Heart left ventricle (tissue), 16 donors: ENCODE measurements around the gene SLC9C2. TPM values are rescaled to one million over a fixed set of nuclear protein-coding genes. Genes with fewer than 3 reads are reported as not detected.

Experiments used
- ATAC-seq, 4 donors: fragments of 200-7000 bp; cut with Tn5 transposase; one replicate each; pipeline ENCODE4 v1.9.1; 2020 to 2022; ENCODE audit warnings: moderate library complexity in 4 of 4, mild to moderate bottlenecking in 3 of 4, moderate number of reproducible peaks in 1 of 4
- DNase-seq, 5 donors: peaks; one replicate each; pipeline ENCODE4 v3.0.0-alpha.2; 2020
- H3K27ac ChIP-seq, 12 donors: fragments of 200-600 bp; sonication (generic) in 4 of 12; one replicate each; pipeline versions ENCODE4 v1.5.0 to v1.8.0; 2016 to 2022; ENCODE audit warnings: mild to moderate bottlenecking in 2 of 12
- H3K27me3 ChIP-seq, 9 donors: fragments of 200-600 bp; sonication (generic) in 2 of 9; one replicate each; pipeline versions ENCODE4 v1.5.1 to v1.8.0; 2016 to 2022; ENCODE audit warnings: mild to moderate bottlenecking in 3 of 9
- H3K36me3 ChIP-seq, 9 donors: fragments of 200-600 bp; sonication (generic) in 2 of 9; one replicate each; pipeline versions ENCODE4 v1.5.0 to v1.8.0; 2018 to 2022; ENCODE audit warnings: mild to moderate bottlenecking in 2 of 9
- H3K4me1 ChIP-seq, 12 donors: fragments of 200-600 bp; sonication (generic) in 4 of 12; one replicate each; pipeline versions ENCODE4 v1.5.0 to v1.8.0; 2016 to 2022; ENCODE audit warnings: mild to moderate bottlenecking in 3 of 12
- H3K4me3 ChIP-seq, 12 donors: fragments of 200-600 bp; sonication (generic) in 4 of 12; one replicate each; pipeline versions ENCODE4 v1.5.0 to v1.8.0; 2017 to 2022; ENCODE audit warnings: mild to moderate bottlenecking in 9 of 12, moderate library complexity in 4 of 12
- H3K9me3 ChIP-seq, 12 donors: fragments of 200-600 bp; sonication (generic) in 4 of 12; one replicate each; pipeline versions ENCODE4 v1.5.0 to v1.8.0; 2016 to 2022; ENCODE audit warnings: mild to moderate bottlenecking in 1 of 12
- POLR2A ChIP-seq, 2 donors: fragments of 450-650 bp; IDR thresholded peaks; one replicate each; pipeline ENCODE4 v1.6.1; 2017; ENCODE audit warnings: antibody characterized with exemption in 2 of 2, mild to moderate bottlenecking in 2 of 2, moderate library complexity in 2 of 2
- WGBS, 4 donors: extraction: QIAGEN DNeasy Blood & Tissue Kit in 2 of 4; methylation state at CpG; one replicate each; pipeline versions ENCODE4 v1.1.5 to v1.1.7; 2013 to 2018; 5-methylcytosine and 5-hydroxymethylcytosine counted together
- intact Hi-C, 10 donors: fragments of 100-400 bp; cut with DNase I; formaldehyde crosslinking; loops; one replicate each; pipeline versions ENCODE4 v1.11.1 to v1.14.2; 2022
- polyA plus RNA-seq, 2 donors: library from polyadenylated mRNA; stranded (reverse); fragments of 200-250 nt; gene quantifications; one replicate each; pipeline ENCODE4 v1.2.3, GENCODE V29; 2013
- total RNA-seq, 9 donors: library from RNA; depleted of rRNA in 2 of 9; stranded (reverse); fragments of >200 nt in 2 of 9; fragmentation: NEBNext Ultra II Directional in 3 of 9; extraction: Animal tissue kit (Norgen Biotek cat#: 25700) in 3 of 9; gene quantifications; one replicate each; pipeline versions ENCODE4 v1.1.0 to v1.2.4, GENCODE V29; 2016 to 2023
- TF ChIP-seq, protein P1 (sequence below), 12 donors: fragments of 200-600 bp; sonication (generic) in 4 of 12; IDR thresholded peaks; one replicate each; pipeline versions ENCODE4 v1.5.0 to v1.8.0; 2018 to 2022; ENCODE audit warnings: antibody characterized with exemption in 12 of 12, mild to moderate bottlenecking in 5 of 12
- donor health status: ischemic (EF 13 %, LVEDD 7.1; RV severe dilation, severe dysfunction).
- donor health status: healthy with polysubstance abuse.
- donor health status: DM: no; HTN: yes; CAD: no.
- donor health status: DM: no; HTN: no; CAD: no.
- donor health status: ischemic (EF 25% LVEDD 6.9; RV normal size, moderate dysfunction).
- donor health status: ischemic (EF 25% LVEDD 5.7; RV mildly dilated, moderate dysfunction).
- donor health status: healthy.
- donor health status: DM: yes; HTN: yes; CAD: no.
- donor health status: ischemic (EF 35%, LVEDD 5.7; RV mildly dilated, moderate dysfunction).
- donor health status: nonischemic (EF 11% LVEDD 7.7; RV severe dilation, severe dysfunction).
- donor health status: DM: yes; HTN: yes; CAD: no.
- donor health status: PGD.
- donor health status: ischemic (EF 29% LVEDD 5.4; RV normal size, mild dysfunction).
- donor health status: nonischemic (EF 23%, LVEDD 6.1; RV moderate dilation, normal function).

Gene SLC9C2
- total and polyA plus RNA-seq, 11 donors, result 0.09 to 1.8 (median 0.17) TPM; not detected in 8

DNA sequence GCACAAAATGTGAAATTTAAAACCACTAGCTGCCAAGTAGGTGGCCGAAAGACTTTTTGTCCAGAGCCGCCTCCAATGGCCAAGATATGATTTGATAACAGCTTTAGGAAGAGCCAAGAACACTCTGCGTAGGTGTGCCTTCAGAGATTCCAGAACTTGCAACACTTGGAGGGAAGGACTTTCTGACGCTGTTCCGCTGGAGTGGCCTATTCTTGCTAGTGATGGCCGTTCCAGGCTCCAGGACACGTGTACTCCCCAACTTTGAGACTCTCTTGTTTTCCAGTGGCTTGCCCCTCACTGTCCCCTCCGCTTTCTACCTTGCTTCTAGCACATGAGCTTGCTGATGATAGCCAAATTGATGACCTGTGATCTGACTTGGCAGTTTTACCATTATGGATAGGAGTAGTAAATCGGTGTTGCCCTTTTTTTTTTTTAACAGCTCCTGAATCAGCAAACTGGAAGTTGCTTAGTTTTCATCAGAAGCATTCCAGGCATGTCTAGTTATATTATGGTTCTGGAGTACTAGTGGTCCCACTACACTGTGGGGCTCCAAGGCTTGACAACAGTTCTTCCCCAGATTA lies 124.7 kb downstream of the SLC9C2 start:
- intact Hi-C loops, result loop anchor here in 7 of 10 donors (2.0 to 10.0 kb wide), 9 partner anchors 46 to 679 kb away; partner anchors contain the start of genes CENPL (in 2 of the 7), DARS2 (in 2 of the 7), RABGAP1L (in 2 of the 7) and GAS5 (in 1 of the 7)
- no peaks in the 10 kb centered on the region for H3K27me3 ChIP-seq
- H3K9me3 ChIP-seq, result no peaks in the 10 kb centered on the region
- H3K27ac ChIP-seq, result peak overlapping the region; percentile 89 to 99 (median 97)
- H3K4me3 ChIP-seq, result peak overlapping the region; percentile 70 to 96 (median 86)
- WGBS, 4 donors, result 4 to 7% (median 5%) methylated on average over 9 of the region's 9 CpGs
- no peak for TF ChIP-seq POLR2A (IDR thresholded peaks at IDR 0.05)
- TF ChIP-seq, protein P1, sequence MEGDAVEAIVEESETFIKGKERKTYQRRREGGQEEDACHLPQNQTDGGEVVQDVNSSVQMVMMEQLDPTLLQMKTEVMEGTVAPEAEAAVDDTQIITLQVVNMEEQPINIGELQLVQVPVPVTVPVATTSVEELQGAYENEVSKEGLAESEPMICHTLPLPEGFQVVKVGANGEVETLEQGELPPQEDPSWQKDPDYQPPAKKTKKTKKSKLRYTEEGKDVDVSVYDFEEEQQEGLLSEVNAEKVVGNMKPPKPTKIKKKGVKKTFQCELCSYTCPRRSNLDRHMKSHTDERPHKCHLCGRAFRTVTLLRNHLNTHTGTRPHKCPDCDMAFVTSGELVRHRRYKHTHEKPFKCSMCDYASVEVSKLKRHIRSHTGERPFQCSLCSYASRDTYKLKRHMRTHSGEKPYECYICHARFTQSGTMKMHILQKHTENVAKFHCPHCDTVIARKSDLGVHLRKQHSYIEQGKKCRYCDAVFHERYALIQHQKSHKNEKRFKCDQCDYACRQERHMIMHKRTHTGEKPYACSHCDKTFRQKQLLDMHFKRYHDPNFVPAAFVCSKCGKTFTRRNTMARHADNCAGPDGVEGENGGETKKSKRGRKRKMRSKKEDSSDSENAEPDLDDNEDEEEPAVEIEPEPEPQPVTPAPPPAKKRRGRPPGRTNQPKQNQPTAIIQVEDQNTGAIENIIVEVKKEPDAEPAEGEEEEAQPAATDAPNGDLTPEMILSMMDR (IDR thresholded peaks at IDR 0.05), result no peak
- peaks cover 0 to 39% (median 30%) of the 10 kb centered on the region in 9 donors for H3K36me3 ChIP-seq
- ATAC-seq, result peak; percentile 73 to 79 (median 78)
- peaks cover 0 to 61% (median 50%) of the 10 kb centered on the region in 12 donors for H3K4me1 ChIP-seq
- peak; percentile 41 to 83 (median 60) for DNase-seq

DNA sequence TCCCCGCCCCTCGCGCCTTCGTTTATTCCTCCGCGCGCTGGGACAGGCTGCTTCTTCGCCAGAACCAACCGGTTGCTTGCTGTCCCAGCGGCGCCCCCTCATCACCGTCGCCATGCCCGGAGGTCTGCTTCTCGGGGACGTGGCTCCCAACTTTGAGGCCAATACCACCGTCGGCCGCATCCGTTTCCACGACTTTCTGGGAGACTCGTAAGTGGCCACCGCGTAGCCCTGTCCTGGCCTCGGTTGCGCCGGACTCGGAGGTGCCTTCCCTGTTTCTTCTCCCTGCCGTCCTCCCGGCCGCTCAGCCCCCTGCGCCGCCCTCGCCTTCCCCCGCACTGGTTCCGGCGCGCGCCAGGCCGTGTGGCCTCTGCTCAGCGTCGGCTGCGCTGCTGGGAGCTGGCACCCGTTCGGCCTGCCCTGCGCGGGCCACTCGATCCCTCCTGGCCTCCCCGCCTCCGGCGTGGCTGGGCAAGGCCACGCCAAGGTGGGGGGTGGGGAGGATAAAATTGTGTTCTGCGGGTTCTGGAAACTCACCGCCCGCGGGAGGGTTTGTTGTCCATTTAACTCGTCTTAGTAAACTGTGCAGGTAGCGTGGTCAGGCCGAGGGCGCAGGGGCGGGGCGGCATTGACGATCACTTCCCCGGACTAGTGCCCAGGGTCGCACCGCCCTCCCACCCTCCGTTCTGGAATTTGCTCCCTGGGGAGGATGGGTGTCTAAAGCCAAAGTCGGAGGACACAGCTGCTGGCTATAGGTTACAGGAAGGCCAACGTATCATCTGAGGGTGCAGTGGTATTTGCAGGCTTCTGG lies 125.4 kb downstream of the SLC9C2 start, which contains the start of gene PRDX6:
Gene PRDX6, plus strand, starts transcription at position 50 of the 808 bp plus-strand sequence. Its CDS starts 63 bp downstream, at position 113.
- Histone ChIP-seq H3K36me3 (peaks cover 0 to 32% (median 23%) of the 10 kb centered on the region in 9 donors), H3K4me3 (peak within 1 kb of the TSS; percentile 70 to 96 (median 86)), H3K4me1 (peaks cover 0 to 61% (median 50%) of the 10 kb centered on the region in 12 donors), H3K27me3 (no peaks in the 10 kb centered on the region), H3K27ac (peak within 1 kb of the TSS; percentile 93 to 99 (median 98)), H3K9me3 (no peaks in the 10 kb centered on the region)
- ATAC-seq, result peak; percentile 38 to 83 (median 63)
- DNase-seq, result peak in 4 of 5 donors; percentile 63 to 92 (median 91)
- TF ChIP-seq, protein P1 (IDR thresholded peaks at IDR 0.05), result no peak
- TF ChIP-seq POLR2A (IDR thresholded peaks at IDR 0.05), result peak in 1 of 2 donors; percentile 75
- intact Hi-C loops, result loop anchor here (1.0 to 10.0 kb wide), 13 partner anchors 45 to 680 kb away; partner anchors contain the start of genes CENPL (in 2 of the 10), DARS2 (in 2 of the 10), KLHL20 (in 2 of the 10) and RABGAP1L (in 2 of the 10)
- 0% methylated on average over 1 to 69 of the region's 69 CpGs for WGBS, 4 donors

- Histone ChIP-seq H3K27me3 (no peaks in the 10 kb centered on the region), H3K4me3 (peak overlapping the region; percentile 52 to 96 (median 79)), H3K27ac (peak overlapping the region; percentile 66 to 99 (median 96)), H3K9me3 (no peaks in the 10 kb centered on the region), H3K36me3 (peaks cover 0 to 25% (median 15%) of the 10 kb centered on the region in 9 donors), H3K4me1 (peaks cover 0 to 61% (median 50%) of the 10 kb centered on the region in 12 donors)
- WGBS, 4 donors, result 0 to 1% (median 1%) methylated on average over 27 to 62 of the region's 62 CpGs
- intact Hi-C loops, result loop anchor here (1.0 to 10.0 kb wide), 13 partner anchors 44 to 681 kb away; partner anchors contain the start of genes CENPL (in 2 of the 10), DARS2 (in 2 of the 10), KLHL20 (in 2 of the 10) and RABGAP1L (in 2 of the 10)
- TF ChIP-seq, protein P1 (IDR thresholded peaks at IDR 0.05), result peak in 4 of 12 donors; percentile 15 to 32 (median 24)
- peak in 1 of 2 donors; percentile 30 for TF ChIP-seq POLR2A (IDR thresholded peaks at IDR 0.05)
- ATAC-seq (peak; percentile 88 to 92 (median 91)), DNase-seq (peak; percentile 92 to 97 (median 94))
Observed at GRCh38 chr1:173476665-173477285, 126.1 kb downstream of the SLC9C2 start.
